ENCODE data around the gene MAPK12. TPM values are rescaled to one million over a fixed set of nuclear protein-coding genes. Genes with fewer than 3 reads are reported as not detected.

MAPK12 gene
- total and polyA plus RNA-seq, 9 donors = 0.87 to 35.3 (median 23.3) TPM

DNA sequence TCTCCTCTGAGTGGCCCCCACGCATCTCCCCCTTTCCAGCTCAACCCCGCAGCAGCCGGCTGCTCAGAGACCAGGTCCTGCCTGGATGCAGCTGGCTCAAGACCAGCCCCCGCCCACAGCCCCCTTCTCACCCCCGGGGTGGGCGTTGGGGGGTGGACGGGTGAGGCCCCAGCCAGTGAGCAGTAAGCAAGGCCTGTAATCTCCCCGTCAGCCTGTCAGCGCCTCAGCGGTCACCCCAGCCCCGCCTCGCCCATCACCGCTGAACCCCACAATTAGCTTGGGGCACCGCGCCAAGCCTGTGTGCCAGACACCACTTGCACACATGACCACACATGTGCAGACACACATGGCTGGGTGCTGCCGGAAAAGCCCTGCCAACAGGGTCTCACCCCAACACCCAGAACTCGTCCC, 40.1 kb upstream of the MAPK12 start:
- Histone ChIP-seq H3K4me3 (peak overlapping the region; percentile 11), H3K36me3 (no peaks in the 10 kb centered on the region), H3K27ac (peak overlapping the region; percentile 37 to 91), H3K4me1 (ENCODE audit: insufficient read depth) (peaks cover 72% of the 10 kb centered on the region), H3K9me3 (no peaks in the 10 kb centered on the region), H3K27me3 (no peaks in the 10 kb centered on the region)
- DNase-seq = peak in 2 of 5 donors; percentile 70 to 74
- no peak for TF ChIP-seq POLR2A (IDR thresholded peaks at IDR 0.05)
- TF ChIP-seq, protein P1, sequence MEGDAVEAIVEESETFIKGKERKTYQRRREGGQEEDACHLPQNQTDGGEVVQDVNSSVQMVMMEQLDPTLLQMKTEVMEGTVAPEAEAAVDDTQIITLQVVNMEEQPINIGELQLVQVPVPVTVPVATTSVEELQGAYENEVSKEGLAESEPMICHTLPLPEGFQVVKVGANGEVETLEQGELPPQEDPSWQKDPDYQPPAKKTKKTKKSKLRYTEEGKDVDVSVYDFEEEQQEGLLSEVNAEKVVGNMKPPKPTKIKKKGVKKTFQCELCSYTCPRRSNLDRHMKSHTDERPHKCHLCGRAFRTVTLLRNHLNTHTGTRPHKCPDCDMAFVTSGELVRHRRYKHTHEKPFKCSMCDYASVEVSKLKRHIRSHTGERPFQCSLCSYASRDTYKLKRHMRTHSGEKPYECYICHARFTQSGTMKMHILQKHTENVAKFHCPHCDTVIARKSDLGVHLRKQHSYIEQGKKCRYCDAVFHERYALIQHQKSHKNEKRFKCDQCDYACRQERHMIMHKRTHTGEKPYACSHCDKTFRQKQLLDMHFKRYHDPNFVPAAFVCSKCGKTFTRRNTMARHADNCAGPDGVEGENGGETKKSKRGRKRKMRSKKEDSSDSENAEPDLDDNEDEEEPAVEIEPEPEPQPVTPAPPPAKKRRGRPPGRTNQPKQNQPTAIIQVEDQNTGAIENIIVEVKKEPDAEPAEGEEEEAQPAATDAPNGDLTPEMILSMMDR (IDR thresholded peaks at IDR 0.05) = no peak
- TF ChIP-seq EP300 (IDR thresholded peaks at IDR 0.05) = no peak
- intact Hi-C loops (cut with DNase I) = no loop called here
- 36 to 49% (median 38%) methylated on average over 16 to 17 of the region's 17 CpGs for WGBS, 3 donors

DNA sequence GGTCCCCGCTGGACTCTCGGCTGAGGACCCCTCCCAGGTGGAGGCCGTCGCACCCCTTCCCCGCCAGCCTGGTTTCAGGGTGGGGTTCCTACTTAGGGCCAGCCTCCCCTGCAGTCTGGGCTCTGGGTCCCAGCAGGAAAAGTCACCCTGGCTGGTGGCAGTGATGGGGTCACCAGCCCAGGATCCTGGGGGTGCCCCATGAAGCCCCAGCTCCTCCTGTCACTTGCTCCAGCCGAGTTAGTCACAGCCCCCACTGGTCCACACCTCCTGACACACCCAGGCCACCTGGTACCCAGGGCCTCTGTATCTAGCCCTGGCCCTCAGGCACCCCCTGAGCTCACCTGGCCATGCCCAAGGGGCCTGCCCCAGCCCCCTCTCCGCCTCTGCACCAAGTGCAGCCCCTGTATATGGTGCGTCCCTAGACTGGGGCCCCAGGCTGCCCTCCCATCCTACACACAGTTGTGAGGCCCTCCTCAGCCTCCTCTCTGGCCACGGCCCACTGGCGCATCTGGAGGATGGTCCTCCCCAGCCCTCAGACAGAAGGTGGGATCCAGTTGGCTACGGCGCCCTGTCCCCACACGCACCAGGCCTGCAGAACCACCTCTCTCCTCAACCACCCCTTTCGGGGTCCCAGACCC, 39.3 kb upstream of the MAPK12 start:
- Histone ChIP-seq H3K36me3 (no peaks in the 10 kb centered on the region), H3K4me1 (ENCODE audit: insufficient read depth) (peaks cover 73% of the 10 kb centered on the region), H3K4me3 (peak overlapping the region; percentile 25), H3K27ac (peak overlapping the region in 1 of 2 donors; percentile 65), H3K27me3 (no peaks in the 10 kb centered on the region), H3K9me3 (no peaks in the 10 kb centered on the region)
- DNase-seq = peak in 1 of 5 donors; percentile 43
- TF ChIP-seq, protein P1 (IDR thresholded peaks at IDR 0.05) = no peak
- intact Hi-C loops (cut with DNase I) = no loop called here
- 70 to 75% (median 74%) methylated on average over 14 of the region's 14 CpGs for WGBS, 3 donors

DNA sequence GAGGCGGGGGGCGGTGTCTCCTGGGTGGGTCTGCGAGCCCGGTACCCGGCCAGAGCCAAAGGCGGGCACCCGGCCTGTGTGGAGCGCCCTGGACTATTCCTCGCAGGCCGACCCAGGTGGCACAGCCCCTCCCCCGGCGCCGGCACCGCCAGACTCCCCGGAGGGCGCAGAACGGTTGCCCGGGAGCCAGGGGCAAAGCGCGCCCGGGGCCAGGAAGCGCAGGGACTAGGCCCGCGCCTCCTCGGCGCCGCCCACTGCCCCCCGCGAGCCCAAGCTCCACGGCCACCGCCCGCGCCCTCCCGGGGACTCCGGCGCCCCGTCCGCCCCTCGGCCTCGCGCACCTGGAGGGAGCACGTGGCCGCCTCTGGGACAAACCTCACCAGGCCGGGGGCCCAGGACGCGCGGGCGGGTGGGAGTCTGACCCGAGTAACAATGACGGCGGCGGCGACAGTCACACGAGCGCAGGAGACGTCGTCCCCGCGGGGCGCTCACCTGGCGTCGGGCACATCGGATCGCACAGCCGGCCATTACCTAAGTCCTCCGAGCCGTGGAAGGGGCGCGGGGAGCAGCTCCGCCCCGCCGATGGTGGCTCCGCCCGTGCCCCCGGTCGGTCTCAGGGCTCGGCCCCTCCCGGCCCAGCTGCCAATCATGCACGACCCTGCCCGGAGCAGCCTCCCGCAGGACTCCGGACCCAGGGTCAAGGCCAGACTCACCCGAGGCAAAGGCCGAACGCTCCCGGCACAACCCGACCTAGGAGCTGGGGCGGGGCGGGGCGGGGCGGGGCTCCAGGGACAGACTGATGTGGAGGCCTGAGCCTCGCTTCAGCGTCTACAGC, 38.5 kb upstream of the MAPK12 start:
- Histone ChIP-seq H3K27ac (peak overlapping the region; percentile 52 to 65), H3K4me3 (peak overlapping the region; percentile 25), H3K9me3 (no peaks in the 10 kb centered on the region), H3K4me1 (ENCODE audit: insufficient read depth) (peaks cover 67% of the 10 kb centered on the region), H3K36me3 (no peaks in the 10 kb centered on the region), H3K27me3 (no peaks in the 10 kb centered on the region)
- TF ChIP-seq, protein P1 (IDR thresholded peaks at IDR 0.05) = no peak
- TF ChIP-seq EP300 (IDR thresholded peaks at IDR 0.05) (no peak), POLR2A (IDR thresholded peaks at IDR 0.05) (no peak)
- DNase-seq = no peak
- 27 to 34% (median 32%) methylated on average over 72 to 93 of the region's 93 CpGs for WGBS, 3 donors
- intact Hi-C loops (cut with DNase I) = no loop called here

DNA sequence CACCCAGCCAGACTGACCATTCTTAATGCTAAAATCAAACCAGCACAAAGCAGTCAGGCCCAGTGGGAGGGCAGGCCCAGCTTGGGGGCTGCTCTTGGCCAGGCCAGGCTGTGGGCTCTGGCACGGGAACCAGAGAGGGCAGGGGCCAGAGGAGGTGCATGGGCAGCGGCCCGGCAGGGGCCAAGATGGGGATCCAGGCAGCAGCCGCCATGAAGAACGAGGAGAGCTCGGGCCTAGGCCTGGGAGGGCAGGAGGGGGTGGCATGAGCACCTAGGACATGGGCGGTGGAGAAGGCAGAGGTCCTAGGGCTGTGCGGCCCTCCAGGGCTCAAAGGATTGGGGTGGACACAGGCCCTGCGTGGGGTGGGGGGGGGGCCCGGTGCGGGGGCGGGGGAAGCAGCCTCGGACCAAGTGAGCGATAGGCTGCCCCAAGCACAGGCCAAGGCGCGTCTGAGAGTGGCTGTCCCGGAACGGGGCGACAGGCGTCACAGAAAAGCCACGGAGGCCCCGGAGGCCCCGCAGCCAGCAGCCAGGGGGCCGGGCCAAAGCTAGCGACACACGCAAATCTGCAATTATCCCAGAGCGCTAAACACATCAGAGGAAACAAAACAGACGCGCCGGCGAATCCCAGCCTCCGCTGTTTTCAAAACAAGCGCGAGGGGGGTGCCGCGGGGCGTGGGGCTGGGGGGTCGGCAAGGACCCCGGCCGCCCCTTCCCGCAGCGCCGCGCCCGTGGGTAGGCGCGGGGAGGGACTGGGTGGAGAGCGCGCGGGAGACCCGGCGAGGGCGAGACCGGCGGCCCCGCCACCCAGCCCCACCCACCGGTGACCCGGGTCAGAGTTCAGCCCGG, 37.7 kb upstream of the MAPK12 start:
- peak overlapping the region; percentile 52 to 65 for H3K27ac ChIP-seq

More for the DNA sequence above, 37.7 kb upstream of the MAPK12 start:
- Histone ChIP-seq H3K4me3 (peak overlapping the region; percentile 25), H3K9me3 (no peaks in the 10 kb centered on the region), H3K27me3 (no peaks in the 10 kb centered on the region), H3K36me3 (no peaks in the 10 kb centered on the region), H3K4me1 (ENCODE audit: insufficient read depth) (peaks cover 64% of the 10 kb centered on the region)
- DNase-seq = no peak
- intact Hi-C loops (cut with DNase I) = no loop called here
- 14 to 33% (median 24%) methylated on average over 25 to 59 of the region's 59 CpGs for WGBS, 3 donors
- TF ChIP-seq, protein P1 (IDR thresholded peaks at IDR 0.05) = no peak
- TF ChIP-seq EP300 (IDR thresholded peaks at IDR 0.05) (no peak), POLR2A (IDR thresholded peaks at IDR 0.05) (no peak)
